GM12878 (cell line): ENCODE results near the gene SYT14. TPM values are rescaled to one million over a fixed set of nuclear protein-coding genes. Genes with fewer than 3 reads are reported as not detected.

Experiments
- ATAC-seq: fragments of 200-7000 bp; cut with Tn5 transposase; 3 replicates; pipeline ENCODE4 v1.9.1; 2020; ENCODE audit warnings: mild to moderate bottlenecking, moderate library complexity
- BruUV-seq: library from RNA; stranded (reverse); fragments of 400-500 nt; replicated peaks from 2 replicates; lab custom pipeline; 2021; lab: Mats Ljungman, UMichigan
- CTCF ChIA-PET: fragments of 300-600 bp; sonication (Branson Sonifier 250); formaldehyde crosslinking; extraction: SDS; loops from one replicate; lab custom pipeline; 2021; ENCODE audit warnings: inconsistent platforms; lab: Yijun Ruan, JAX
- POLR2A ChIA-PET: fragments of 350-600 bp; formaldehyde crosslinking; extraction: SDS; loops from one replicate; lab custom pipeline; 2021; ENCODE audit warnings: inconsistent platforms; lab: Charles Lee
- RAD21 ChIA-PET: fragments of 300-600 bp; sonication (Branson Sonifier 250); formaldehyde crosslinking; loops from one replicate; lab custom pipeline; 2023; ENCODE audit warnings: antibody characterized with exemption; ENCODE audit not compliant: unreplicated experiment; lab: Charles Lee
- SMC1A ChIA-PET: fragments of 300-600 bp; sonication (Branson Sonifier 250); formaldehyde crosslinking; loops from one replicate; lab custom pipeline; 2023; ENCODE audit not compliant: unreplicated experiment, uncharacterized antibody; lab: Charles Lee
- DNase-seq: peaks from one replicate; pipeline ENCODE4 v3.0.0-alpha.2; 2011; ENCODE audit warnings: low read depth, low spot score
- FAIRE-seq: peaks from 3 replicates; lab custom pipeline; 2011; peaks lifted over from hg19 to GRCh38; lab: Jason Lieb, UNC
- H2AFZ ChIP-seq: 2 replicates; pipeline ENCODE4 v1.6.0; 2011; ENCODE audit warnings: low read depth, low read length, control low read depth; ENCODE audit not compliant: control insufficient read depth
- H3K27ac ChIP-seq: 2 replicates; pipeline ENCODE4 v1.5.1; 2011; ENCODE audit warnings: control low read depth; ENCODE audit not compliant: control insufficient read depth, insufficient read depth
- H3K27me3 ChIP-seq, 2 experiments: replicated peaks in 1 of 2; 2 replicates each; pipeline versions ENCODE4 v1.6.0 to v1.6.1; 2011; ENCODE audit warnings: low read length in 1 of 2; ENCODE audit not compliant: control insufficient read depth in 2 of 2, insufficient read depth in 2 of 2
- H3K36me3 ChIP-seq, 2 experiments: 2 replicates each; pipeline ENCODE4 v1.5.1; 2011; ENCODE audit warnings: low read length in 1 of 2; ENCODE audit not compliant: control insufficient read depth in 2 of 2, insufficient read depth in 2 of 2
- H3K4me1 ChIP-seq: 2 replicates; pipeline ENCODE4 v1.6.1; 2011; ENCODE audit warnings: mild to moderate bottlenecking, low read length, moderate library complexity, mixed read lengths; ENCODE audit not compliant: control insufficient read depth, insufficient read depth
- H3K4me2 ChIP-seq: 2 replicates; pipeline ENCODE4 v1.6.0; 2011; ENCODE audit warnings: control low read depth; ENCODE audit not compliant: control insufficient read depth, insufficient read depth
- H3K4me3 ChIP-seq: fragments of 200-600 bp; sonication (generic); 2 replicates; pipeline ENCODE4 v1.5.1; 2016
- H3K79me2 ChIP-seq: 2 replicates; pipeline ENCODE4 v1.6.0; 2011; ENCODE audit warnings: low read length; ENCODE audit not compliant: control insufficient read depth, insufficient read depth
- H3K9ac ChIP-seq: 2 replicates; pipeline ENCODE4 v1.8.0; 2011; ENCODE audit warnings: low read length, control low read depth, mixed read lengths; ENCODE audit not compliant: control insufficient read depth, insufficient read depth
- H3K9me3 ChIP-seq: replicated peaks from 3 replicates; pipeline ENCODE4 v1.5.1; 2011; ENCODE audit warnings: mild to moderate bottlenecking, low read length; ENCODE audit not compliant: control insufficient read depth, insufficient read depth
- H4K20me1 ChIP-seq: 2 replicates; pipeline ENCODE4 v1.6.0; 2011; ENCODE audit not compliant: control insufficient read depth, insufficient read depth
- CEBPZ ChIP-seq: fragments of 150-350 bp; IDR thresholded peaks from 2 replicates; pipeline ENCODE4 v1.6.1; 2016; ENCODE audit warnings: low read depth, low read length
- E4F1 ChIP-seq: fragments of 450-650 bp; IDR thresholded peaks from 2 replicates; pipeline ENCODE4 v1.6.1; 2018; ENCODE audit warnings: borderline replicate concordance, mild to moderate bottlenecking; ENCODE audit not compliant: partially characterized antibody
- ELK1 ChIP-seq: IDR thresholded peaks from 2 replicates; pipeline ENCODE4 v1.6.1; 2012; ENCODE audit warnings: low read depth, low read length, improper control_type of control experiment
- IRF3 ChIP-seq: fragments of 450-650 bp; IDR thresholded peaks from 2 replicates; pipeline ENCODE4 v1.6.1; 2014; ENCODE audit warnings: mild to moderate bottlenecking
- KAT2A ChIP-seq: conservative IDR thresholded peaks from 2 replicates; pipeline ENCODE4 v1.6.1; 2011; ENCODE audit warnings: low read depth, low read length; ENCODE audit not compliant: control insufficient read depth
- WGBS: methylation state at CpG from one replicate; pipeline ENCODE4 v1.1.6; 2016; ENCODE audit warnings: low lambda C conversion rate; ENCODE audit not compliant: insufficient replicate concordance, insufficient coverage; ENCODE audit errors: missing lambda C conversion rate; 5-methylcytosine and 5-hydroxymethylcytosine counted together
- in situ Hi-C: fragments of 300-500 bp; cut with MboI; formaldehyde crosslinking; loops from 9 replicates; pipeline ENCODE4 v1.14.3; 2018; ENCODE audit warnings: mixed read lengths
- intact Hi-C: fragments of 100-400 bp; cut with micrococcal nuclease; formaldehyde crosslinking; loops from one replicate; pipeline ENCODE4 v1.14.2; 2022; ENCODE audit not compliant: unreplicated experiment
- polyA plus RNA-seq, 11 experiments: library from polyadenylated mRNA; depleted of rRNA in 4 of 11; unstranded in 6 of 11; stranded (reverse) in 5 of 11; fragments of >200 nt; fragmentation: Nextera tagmentation in 4 of 11; fragmentation: Illumina TruSeq in 1 of 11; extraction: Ambion mirVana in 4 of 11; extraction: Trizol in 1 of 11; gene quantifications; 1 replicate in 1 of 11; 2 replicates in 10 of 11; pipeline versions ENCODE4 v1.2.1 to v1.2.3, GENCODE V29; 2011 to 2016; ENCODE audit warnings: inconsistent platforms in 2 of 11, missing spikeins in 2 of 11, low read depth in 1 of 11
- total RNA-seq, 4 experiments: library from RNA; depleted of rRNA in 3 of 4; stranded (reverse); fragments of >200 nt in 3 of 4; fragmentation: Illumina TruSeq in 1 of 4; extraction: Trizol in 1 of 4; gene quantifications; 2 replicates each; pipeline versions ENCODE4 v1.2.1 to v1.2.3, GENCODE V29; 2013 to 2021

SYT14 gene
- total and polyA plus RNA-seq, 10 of the 15 experiments (the other 5 are each of a cell fraction or from before 2014, with no cell fraction given) = under 0.01 TPM; not detected in 9

- TF ChIP-seq E4F1 (no peak), KAT2A (no peak)
- TF ChIP-seq, all 136 proteins: peak for 0
Measured at GRCh38 chr1:210201681-210202080, 263.7 kb downstream of the SYT14 start (continued).

- Histone ChIP-seq H3K4me2 (no peak overlapping the region), H3K9me3 (no peaks in the 10 kb centered on the region), H3K79me2 (no peaks in the 10 kb centered on the region)
- no peak for FAIRE-seq
- ChIA-PET POLR2A (no interaction called here), RAD21 (no interaction called here)
- TF ChIP-seq ELK1 = no peak
- TF ChIP-seq CEBPZ = no peak
- TF ChIP-seq IRF3 = no peak
- TF ChIP-seq, all 136 proteins: peak for 0
- DNase-seq (no peak), ATAC-seq (no peak)
- no peaks in the 10 kb centered on the region for H4K20me1 ChIP-seq
- WGBS = 0% methylated on average over 2 of the region's 2 CpGs
- H3K27me3 ChIP-seq = no peaks in the 10 kb centered on the region; a peak in 1 of 4 replicates
- BruUV-seq = no TSS peak
- CTCF ChIA-PET = no interaction called here
- H3K4me3 ChIP-seq = no peak overlapping the region
- in situ Hi-C loops (no loop called here), intact Hi-C loops (no loop called here)
- SMC1A ChIA-PET = no interaction called here
- no peak overlapping the region for H3K27ac ChIP-seq
- H2AFZ ChIP-seq = no peak overlapping the region
- H3K9ac ChIP-seq = no peak overlapping the region
- no peaks in the 10 kb centered on the region for H3K4me1 ChIP-seq
- no peaks in the 10 kb centered on the region for H3K36me3 ChIP-seq
Measured at GRCh38 chr1:210207597-210208450, 269.8 kb downstream of the SYT14 start.
